HFFc6 (cell line): ENCODE data around the gene XRCC3. TPM values are rescaled to one million over a fixed set of nuclear protein-coding genes. Genes with fewer than 3 reads are reported as not detected.
A peak's percentile ranks its signal among the peaks of the same experiment; 100 is the strongest.
"Not testable (repeated sequence)": the region's sequence is repeated elsewhere in the genome, so short reads cannot be mapped to it uniquely, and the experiment has no call there.

ENCODE experiments used
- DNase-seq: peaks from one replicate; pipeline ENCODE4 v3.0.0-alpha.2; 2018
- H3K27ac Mint-ChIP-seq: 2 replicates; pipeline ENCODE4 v1.8.0; 2020; ENCODE audit warnings: mild to moderate bottlenecking, mixed read lengths
- H3K27me3 Mint-ChIP-seq: 2 replicates; pipeline ENCODE4 v1.8.0; 2021; ENCODE audit warnings: mild to moderate bottlenecking, moderate library complexity, mixed read lengths; ENCODE audit not compliant: insufficient read depth
- H3K36me3 Mint-ChIP-seq: 2 replicates; pipeline ENCODE4 v1.8.0; 2021; ENCODE audit warnings: low read depth, mixed read lengths
- H3K4me1 Mint-ChIP-seq: 2 replicates; pipeline ENCODE4 v1.8.0; 2020; ENCODE audit warnings: low read depth, mixed read lengths
- H3K4me3 Mint-ChIP-seq: 2 replicates; pipeline ENCODE4 v1.8.0; 2020; ENCODE audit warnings: mild to moderate bottlenecking, moderate library complexity, mixed read lengths
- H3K9me3 Mint-ChIP-seq: 2 replicates; pipeline ENCODE4 v1.8.0; 2020; ENCODE audit warnings: mild to moderate bottlenecking, mixed read lengths
- total RNA-seq, 6 experiments: library from RNA; stranded (reverse); fragmentation: NEBNext Ultra II Directional; extraction: Animal tissue kit (Norgen Biotek cat#: 25700); gene quantifications; 2 replicates in 1 of 6; 3 replicates in 5 of 6; pipeline ENCODE4 v1.2.3, GENCODE V29; 2021
- TF ChIP-seq, protein P1 (sequence below): fragments of 200-600 bp; sonication (generic); IDR thresholded peaks from 2 replicates; pipeline ENCODE4 v1.5.0; 2021; ENCODE audit warnings: antibody characterized with exemption, mild to moderate bottlenecking

Gene XRCC3
- total RNA-seq, 6 experiments from 2014 or later = 7.3 to 15.7 (median 13.4) TPM

DNA sequence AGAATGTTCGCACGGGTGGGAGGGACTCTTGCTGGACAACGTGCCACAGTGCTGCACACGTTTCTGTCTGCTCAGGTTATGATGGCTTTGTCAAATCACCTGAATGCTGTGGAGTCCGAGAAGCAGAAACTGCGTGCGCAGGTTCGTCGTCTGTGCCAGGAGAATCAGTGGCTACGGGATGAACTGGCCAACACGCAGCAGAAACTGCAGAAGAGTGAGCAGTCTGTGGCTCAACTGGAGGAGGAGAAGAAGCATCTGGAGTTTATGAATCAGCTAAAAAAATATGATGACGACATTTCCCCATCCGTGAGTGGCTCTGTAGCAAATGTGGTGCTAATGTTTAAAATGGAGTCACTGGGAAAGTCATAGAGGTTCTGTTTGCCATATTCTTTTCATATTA is 57.8 kb downstream of the XRCC3 start:
- TF ChIP-seq, protein P1, sequence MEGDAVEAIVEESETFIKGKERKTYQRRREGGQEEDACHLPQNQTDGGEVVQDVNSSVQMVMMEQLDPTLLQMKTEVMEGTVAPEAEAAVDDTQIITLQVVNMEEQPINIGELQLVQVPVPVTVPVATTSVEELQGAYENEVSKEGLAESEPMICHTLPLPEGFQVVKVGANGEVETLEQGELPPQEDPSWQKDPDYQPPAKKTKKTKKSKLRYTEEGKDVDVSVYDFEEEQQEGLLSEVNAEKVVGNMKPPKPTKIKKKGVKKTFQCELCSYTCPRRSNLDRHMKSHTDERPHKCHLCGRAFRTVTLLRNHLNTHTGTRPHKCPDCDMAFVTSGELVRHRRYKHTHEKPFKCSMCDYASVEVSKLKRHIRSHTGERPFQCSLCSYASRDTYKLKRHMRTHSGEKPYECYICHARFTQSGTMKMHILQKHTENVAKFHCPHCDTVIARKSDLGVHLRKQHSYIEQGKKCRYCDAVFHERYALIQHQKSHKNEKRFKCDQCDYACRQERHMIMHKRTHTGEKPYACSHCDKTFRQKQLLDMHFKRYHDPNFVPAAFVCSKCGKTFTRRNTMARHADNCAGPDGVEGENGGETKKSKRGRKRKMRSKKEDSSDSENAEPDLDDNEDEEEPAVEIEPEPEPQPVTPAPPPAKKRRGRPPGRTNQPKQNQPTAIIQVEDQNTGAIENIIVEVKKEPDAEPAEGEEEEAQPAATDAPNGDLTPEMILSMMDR = no peak

DNA sequence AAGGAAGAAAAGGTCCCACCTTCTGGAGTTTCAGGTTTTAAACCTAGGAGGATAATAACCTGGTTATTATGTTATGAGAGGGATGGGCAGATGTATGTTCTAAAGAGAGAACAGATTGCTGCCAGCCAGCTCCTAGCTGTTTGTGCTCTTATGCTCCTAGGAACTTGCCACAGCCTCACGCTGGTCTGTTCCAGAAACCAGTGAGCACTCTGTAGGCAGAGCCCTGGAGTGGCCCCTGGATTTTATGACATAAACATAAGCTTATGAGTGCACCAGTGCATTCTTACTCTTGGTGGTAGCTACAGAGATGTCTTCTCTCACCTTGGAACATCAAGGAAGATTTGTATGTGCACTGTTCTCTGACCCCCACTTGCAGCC is 58.5 kb downstream of the XRCC3 start:
- peak overlapping the region; percentile 89 for H3K27ac Mint-ChIP-seq
- TF ChIP-seq, protein P1 = no peak
- H3K4me3 Mint-ChIP-seq = peak overlapping the region; percentile 58; the same call in 1 of the 2 replicates
- H3K4me1 Mint-ChIP-seq = peaks cover 77% of the 10 kb centered on the region
- peaks cover 1% of the 10 kb centered on the region for H3K27me3 Mint-ChIP-seq
- peaks cover 46% of the 10 kb centered on the region for H3K36me3 Mint-ChIP-seq
- no peaks in the 10 kb centered on the region for H3K9me3 Mint-ChIP-seq
- no peak for DNase-seq

More for the DNA sequence above, 57.8 kb downstream of the XRCC3 start:
- DNase-seq = peak; percentile 74
- H3K27me3 Mint-ChIP-seq = peaks cover 3% of the 10 kb centered on the region
- no peaks in the 10 kb centered on the region for H3K9me3 Mint-ChIP-seq
- H3K27ac Mint-ChIP-seq = peak overlapping the region; percentile 89
- peak overlapping the region; percentile 58 for H3K4me3 Mint-ChIP-seq
- H3K4me1 Mint-ChIP-seq = peaks cover 77% of the 10 kb centered on the region
- H3K36me3 Mint-ChIP-seq = peaks cover 53% of the 10 kb centered on the region

DNA sequence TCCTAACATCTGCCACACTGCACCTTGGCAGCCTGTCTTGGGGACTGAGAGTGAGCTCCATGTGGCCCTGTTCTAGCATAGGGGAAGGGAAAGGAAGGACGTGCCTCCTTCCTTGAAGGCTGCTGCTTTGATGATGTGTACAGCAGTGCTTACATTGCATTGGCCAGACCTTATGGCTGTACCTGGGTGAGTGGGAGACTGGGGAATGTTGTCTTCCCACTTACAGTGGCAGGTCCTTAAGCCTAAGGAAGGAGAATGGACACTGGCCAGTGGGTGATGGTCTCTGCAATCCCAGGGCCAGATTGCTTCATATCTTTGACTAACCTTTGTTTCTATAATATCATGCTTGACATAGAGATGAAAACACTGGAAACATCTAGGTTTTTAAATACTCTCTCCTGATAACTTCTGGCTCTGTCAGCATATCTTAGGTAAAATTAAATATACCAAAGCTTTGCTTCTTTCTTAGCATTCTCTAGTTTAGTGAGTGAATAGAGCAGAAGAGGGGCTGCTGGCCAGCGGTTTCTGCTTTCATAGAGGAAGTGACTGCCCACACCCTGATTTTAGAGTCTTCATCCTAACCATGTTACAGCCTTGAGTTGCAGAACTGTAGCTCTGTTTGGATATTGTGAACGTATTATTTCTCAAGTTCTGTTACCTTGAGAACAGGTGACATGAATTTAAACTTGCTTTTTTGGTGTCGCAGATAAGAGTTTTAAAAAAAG is 59.1 kb downstream of the XRCC3 start:
- Mint-ChIP-seq H3K9me3 (no peaks in the 10 kb centered on the region), H3K27me3 (peaks cover 1% of the 10 kb centered on the region), H3K36me3 (peaks cover 40% of the 10 kb centered on the region), H3K27ac (peak overlapping the region; percentile 89), H3K4me1 (peaks cover 77% of the 10 kb centered on the region), H3K4me3 (no peak overlapping the region)
- DNase-seq = no peak
- TF ChIP-seq, protein P1 = no peak

DNA sequence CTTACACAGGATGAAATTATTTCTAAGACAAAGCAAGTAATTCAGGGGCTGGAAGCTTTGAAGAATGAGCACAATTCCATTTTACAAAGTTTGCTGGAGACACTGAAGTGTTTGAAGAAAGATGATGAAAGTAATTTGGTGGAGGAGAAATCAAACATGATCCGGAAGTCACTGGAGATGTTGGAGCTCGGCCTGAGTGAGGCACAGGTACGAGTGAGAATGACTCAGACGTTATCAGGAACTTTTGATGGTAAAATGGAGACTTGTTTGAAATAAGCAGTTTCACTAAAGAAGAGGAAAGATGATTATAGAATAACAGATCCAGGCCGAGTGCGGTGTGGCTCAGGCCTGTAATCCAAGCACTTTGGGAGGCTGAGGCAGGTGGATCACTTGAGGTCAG is 60.6 kb downstream of the XRCC3 start:
- Mint-ChIP-seq H3K9me3 (no peaks in the 10 kb centered on the region), H3K27me3 (peaks cover under 1% of the 10 kb centered on the region), H3K36me3 (peaks cover 31% of the 10 kb centered on the region), H3K27ac (peak overlapping the region; percentile 68), H3K4me3 (no peak overlapping the region), H3K4me1 (peaks cover 75% of the 10 kb centered on the region)
- DNase-seq = no peak
- TF ChIP-seq, protein P1 = no peak

DNA sequence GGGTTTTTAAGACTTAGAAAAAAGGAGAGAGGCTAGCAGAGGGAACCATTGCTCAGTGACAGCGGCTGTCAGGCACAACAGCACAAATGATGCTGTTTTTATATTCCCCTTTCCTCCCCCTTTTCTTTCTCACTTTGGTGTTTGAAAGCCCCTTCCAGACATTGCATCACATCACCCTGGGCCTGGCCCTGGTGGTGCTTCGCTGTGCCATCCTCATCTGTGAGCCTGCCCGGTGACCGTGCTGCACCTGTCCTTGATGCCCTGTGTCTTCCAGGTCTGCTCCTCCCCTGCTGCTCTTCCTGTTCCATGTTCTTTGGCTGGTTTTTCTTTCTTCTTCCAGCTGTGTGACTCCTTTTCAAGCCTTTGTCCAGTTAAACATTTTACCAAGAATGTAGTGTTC is 61.4 kb downstream of the XRCC3 start:
- peaks cover 26% of the 10 kb centered on the region for H3K36me3 Mint-ChIP-seq
- TF ChIP-seq, protein P1 = no peak
- no peak for DNase-seq
- peak overlapping the region; percentile 83 for H3K27ac Mint-ChIP-seq
- H3K9me3 Mint-ChIP-seq = no peaks in the 10 kb centered on the region
- H3K27me3 Mint-ChIP-seq = no peaks in the 10 kb centered on the region; the same call in 1 of the 2 replicates
- H3K4me1 Mint-ChIP-seq = peaks cover 72% of the 10 kb centered on the region
- peak overlapping the region; percentile 20; the same call in 1 of the 2 replicates for H3K4me3 Mint-ChIP-seq

DNA sequence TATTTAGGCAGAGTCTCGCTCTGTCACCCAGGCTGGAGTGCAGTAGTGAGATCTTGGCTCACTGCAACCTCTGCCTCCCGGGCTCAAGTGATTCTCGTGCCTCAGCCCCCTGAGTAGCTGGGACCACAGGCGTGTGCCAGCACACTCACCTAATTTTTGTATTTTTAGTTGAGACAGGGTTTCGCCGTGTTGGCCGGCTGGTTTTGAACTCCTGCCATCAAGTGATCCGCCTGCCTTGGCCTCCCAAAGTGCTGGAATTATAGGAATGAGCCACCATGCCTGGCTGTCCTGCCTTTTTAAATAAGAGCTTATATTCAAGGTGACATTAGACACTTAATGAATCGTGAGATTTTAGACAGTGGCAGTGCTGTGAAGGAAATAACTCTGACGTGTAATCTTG is 61.9 kb downstream of the XRCC3 start:
- not testable (repeated sequence) for DNase-seq, H3K27me3 Mint-ChIP-seq, H3K9me3 Mint-ChIP-seq
- Mint-ChIP-seq H3K36me3 (peaks cover 26% of the 10 kb centered on the region), H3K27ac (peak overlapping the region; percentile 83), H3K4me1 (peaks cover 72% of the 10 kb centered on the region), H3K4me3 (peak overlapping the region; percentile 20; the same call in 1 of the 2 replicates)
